ENCODE data around the gene RPS19BP1.

RPS19BP1 gene

DNA sequence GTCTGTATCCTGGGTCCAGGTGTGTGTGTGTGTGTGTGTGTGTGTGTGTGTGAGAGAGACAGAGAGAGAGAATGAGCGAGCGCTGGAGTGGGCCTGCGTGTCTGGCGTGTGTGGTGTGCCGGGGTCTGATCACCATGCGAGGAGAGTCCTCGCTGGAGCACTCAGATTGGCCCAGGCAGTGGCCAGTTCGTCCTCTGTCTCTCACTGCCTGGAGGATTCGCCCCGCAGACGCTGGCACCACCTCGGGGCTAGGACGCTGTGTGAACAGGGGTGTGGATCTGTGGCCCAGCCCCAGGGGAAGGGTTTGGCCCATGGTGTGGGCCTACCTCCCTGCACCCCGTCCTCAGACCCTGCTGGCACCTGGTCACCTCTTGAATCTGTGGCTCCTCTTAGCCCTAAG lies 26.4 kb upstream of the RPS19BP1 start:
- ATAC-seq: no peak

DNA sequence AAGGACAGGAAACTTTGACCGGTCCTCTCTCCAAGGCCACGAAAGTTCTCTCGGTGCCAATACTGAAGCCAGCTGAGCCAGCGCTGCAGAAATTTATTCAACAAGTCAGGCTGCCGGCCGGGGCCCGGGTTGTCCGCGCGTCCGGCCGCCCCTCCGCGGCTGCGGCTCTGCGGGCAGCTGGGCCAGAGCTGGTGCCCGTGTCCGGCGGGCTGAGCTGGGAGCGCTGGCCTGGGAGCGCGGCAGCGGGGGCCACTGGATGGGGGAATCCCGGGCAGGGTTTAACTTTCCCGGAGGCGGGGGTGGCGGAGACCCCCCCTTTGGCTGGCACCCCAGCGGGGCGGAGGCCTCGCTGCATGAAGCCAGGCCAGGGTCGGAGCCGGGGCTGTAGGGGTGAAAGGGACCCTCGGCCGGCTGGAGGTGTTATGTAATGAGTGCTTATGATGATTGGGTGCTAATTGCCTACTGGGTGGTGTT lies 25.7 kb upstream of the RPS19BP1 start:
- no peak for ATAC-seq

DNA sequence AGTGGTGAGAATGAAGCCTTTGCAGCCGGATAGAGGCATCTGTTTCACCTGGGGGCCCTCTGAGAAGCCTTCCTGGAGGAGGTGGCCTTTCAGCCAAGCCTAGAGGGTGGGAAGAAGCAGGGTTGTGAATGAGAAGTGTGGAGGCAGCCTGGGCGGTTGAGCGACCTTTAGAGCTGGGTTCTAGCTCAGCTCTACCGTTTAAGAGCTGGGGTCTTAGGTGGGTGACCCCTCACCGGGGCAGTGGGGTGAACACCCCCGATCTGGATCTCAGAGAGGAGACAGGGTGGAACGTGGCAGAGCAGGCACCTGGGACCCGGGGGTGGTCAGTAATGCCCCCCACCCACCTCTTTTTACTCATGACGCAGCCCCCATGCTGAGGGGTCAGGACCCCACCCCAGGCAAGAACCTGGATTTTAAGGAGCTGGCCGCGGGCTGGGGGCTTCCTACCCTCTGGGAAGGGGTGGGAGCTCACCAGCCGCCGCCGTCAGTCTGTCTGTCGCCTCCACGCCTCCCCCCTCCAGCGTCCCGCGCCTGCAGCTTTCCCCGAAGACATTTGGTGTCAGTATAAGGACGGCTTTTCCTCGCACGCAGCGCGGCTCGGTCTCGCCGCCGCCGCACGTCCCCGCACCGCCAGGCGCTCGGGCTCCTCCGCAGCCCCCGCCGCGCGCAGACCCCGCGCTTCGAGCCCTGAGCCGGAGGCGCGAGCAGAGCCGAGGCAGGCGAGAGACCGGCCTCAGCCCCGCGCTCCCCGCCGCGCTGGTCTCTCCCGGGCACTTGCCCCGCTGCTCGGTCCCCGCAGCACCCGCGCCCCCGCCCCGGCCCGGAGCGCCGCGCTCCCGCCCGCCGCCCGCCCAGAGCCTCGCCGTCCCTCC lies 24.7 kb upstream of the RPS19BP1 start:
- ATAC-seq: peak; percentile 62 to 71

DNA sequence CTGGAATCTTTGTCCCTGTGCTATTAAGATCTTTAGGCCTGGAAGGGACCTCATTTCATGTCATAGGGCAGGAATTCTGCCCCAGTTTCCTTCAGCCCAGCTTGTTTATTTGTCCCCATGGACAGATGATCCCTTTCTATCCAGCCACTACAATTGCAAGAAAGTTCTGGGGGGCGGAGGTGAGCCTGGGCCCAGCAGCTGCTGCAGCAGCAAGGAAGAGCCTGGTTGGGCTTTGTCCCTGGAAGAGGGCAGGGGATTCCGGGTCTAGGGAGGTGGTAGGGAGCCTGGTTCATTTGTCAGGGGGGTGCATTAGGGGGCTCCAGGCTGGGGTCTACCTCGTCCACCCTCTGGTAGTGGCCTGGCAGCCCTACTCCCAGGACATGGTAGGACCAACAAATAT lies 21.6 kb upstream of the RPS19BP1 start:
- ATAC-seq: no peak

DNA sequence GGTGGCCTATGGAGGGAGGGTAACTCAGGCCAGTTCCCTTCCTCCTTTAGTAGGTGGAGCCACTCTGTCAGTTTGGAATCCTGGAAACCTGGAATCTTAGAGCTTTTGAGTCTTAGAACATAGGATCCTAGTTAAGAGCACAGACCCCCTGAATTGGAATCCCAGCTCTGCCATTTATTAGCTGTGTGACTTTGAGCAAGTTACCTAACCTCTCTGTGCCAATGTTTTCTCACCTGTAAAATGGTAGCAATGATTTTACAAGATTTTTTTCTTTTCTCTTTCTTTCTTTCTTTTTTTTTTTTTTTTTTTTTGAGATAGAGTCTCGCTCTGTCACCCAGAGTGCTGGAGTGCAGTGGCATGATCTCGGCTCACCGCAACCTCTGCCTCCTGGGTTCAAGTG lies 20.9 kb upstream of the RPS19BP1 start:
- no peak for ATAC-seq

DNA sequence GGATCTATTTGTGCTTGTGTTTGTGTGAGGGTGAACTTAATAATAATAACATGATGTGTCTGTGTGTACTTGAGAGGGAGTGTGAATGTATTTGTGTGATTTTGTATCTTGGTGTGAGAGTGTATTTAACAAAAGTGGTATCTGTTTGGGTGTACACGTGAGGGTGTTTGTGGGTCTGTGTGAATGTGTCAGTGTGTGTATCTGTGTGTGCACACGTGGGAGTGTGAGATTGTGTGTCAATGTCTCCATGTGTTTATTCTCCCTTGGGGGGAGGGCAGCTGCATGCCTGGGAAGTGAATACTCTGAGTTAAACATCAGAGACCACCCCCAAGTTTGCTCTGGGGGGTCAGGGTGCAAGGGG lies 15.0 kb upstream of the RPS19BP1 start:
- ATAC-seq: no peak

DNA sequence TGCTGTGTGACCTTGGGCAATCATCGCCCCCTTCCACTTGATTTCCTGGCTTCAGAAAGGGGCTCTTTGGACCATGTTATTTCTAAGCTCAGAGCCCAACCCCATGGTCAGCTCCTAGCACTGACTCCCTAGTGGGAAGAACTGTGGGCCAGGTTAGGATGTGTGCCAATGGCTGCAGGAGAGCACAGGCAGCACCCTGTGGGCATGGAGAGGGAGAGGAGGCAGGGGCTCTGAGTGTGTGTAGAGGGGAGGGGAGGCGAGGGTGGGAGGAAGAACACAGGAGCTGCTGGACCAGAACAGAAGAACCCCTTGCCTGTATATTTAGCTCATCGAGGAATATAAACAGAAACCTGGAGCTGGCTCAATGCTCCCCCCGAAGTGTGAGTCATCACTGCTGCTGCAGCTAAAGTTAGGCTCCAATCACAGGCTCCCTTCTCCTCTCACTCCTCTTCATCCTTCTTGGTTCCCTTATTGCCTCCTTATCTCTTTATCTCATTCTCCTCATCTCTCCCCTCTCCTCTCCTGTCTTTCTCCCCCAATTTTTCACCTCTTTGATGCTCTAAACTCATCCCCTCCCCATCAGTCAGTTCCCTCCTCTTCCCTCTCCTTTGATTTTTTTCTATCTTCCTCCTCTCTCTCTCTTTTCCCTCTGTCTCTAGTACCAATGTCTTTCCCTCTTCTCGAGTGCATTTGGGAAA lies 14.5 kb upstream of the RPS19BP1 start:
- no peak for ATAC-seq

GRCh38 chr22:39545386-39546365 lies 13.1 kb upstream of the RPS19BP1 start:
- ATAC-seq: peak in 1 of 2 donors; percentile 48

- peak in 1 of 2 donors; percentile 41 for ATAC-seq
These were observed 10.5 kb upstream of the RPS19BP1 start for GRCh38 chr22:39543095-39543494.

DNA sequence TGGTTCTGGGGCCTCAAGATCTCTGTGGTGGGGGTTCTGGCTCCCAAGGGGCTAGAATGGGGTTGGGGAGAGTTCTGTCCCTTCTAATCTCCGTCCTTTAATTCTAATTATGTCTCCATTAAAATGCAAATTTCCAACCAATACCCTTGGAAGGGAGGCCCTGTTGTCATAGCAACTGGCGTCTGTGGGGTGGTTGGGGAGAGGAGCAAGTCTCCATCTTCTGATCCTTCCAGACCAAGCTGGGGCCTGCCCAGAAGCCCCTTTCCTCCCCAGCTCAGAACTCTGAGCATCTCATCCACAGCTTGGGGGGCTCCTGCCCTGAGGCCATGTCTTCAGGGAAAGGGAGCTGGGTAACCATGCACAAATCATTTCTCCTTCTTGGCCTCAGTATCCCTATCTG lies 5.4 kb upstream of the RPS19BP1 start:
- ATAC-seq: no peak

DNA sequence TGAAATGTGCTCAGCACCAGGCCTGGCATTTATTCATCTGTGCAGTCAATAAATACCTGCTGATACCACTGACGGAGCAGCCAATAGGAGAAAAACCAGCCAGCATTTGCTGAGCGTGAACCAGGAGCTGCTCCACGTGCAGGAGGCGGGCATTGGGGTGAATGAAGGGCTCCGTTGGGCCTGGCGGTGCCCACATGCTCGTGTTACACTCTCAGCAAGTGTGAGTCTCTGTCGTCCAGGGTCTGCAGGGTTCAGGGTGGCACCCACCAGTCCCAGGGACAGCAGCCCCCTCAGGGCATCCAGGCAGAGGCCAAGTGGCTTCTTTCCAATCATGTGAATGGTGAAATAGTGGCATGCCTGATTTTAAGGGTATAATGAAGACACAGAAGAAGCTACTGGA lies 4.2 kb upstream of the RPS19BP1 start:
- no peak for ATAC-seq

- no peak for ATAC-seq
These were observed 3.4 kb upstream of the RPS19BP1 start for GRCh38 chr22:39535831-39536449.

DNA sequence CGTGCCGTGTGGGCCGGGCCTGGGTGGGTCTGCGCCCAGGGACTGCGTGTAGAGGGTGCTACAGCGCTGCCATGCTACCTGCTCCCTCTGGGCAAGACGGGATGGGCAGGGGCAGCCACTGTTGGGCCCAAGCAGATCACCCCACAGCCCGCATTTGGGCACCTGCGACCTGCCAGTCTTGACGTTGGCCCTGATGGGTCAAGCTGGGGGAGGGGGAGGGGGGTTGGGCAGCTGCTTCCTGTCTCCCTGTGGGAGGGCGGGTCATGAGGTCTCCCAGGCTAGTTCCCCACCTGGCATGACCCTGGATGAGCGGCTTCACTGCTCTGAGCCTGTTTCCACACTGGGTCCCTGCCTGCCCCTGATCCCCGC lies 2.8 kb upstream of the RPS19BP1 start:
- no peak for ATAC-seq

- peak; percentile 18 to 19 for ATAC-seq
These were observed 2.2 kb upstream of the RPS19BP1 start for GRCh38 chr22:39534591-39535356.

GRCh38 chr22:39534092-39534506 lies 1.6 kb upstream of the RPS19BP1 start:
- no peak for ATAC-seq

DNA sequence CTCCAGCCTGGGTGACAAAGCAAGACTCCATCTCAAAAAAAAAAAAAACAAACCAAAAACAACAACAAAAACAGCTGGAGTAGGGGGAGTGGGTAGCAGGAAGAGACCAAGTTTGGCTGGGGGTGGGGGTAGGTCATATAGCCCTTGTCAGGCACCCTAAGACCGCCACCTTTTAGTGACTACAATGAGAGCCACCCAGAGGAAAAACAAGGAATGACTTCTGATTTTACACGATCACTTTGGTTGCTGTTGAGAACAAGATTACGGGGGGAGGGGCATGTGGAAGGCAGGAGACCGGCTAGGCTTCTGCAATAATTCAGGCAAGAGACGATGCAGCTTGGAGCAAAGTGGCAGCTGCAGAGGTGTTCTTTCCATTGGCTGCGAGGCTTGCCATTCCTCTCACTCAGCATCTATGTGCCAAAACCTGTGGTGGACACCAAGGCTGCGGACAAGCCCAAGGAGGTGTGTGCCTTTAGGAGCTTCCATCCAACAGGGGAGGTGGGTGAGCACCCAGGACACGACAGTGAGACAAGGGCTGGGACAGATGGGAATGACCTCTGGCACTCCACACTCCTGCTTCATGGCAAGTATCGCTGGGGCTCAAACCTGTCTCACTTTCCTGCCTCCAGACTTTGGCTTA lies 1.7 kb downstream of the RPS19BP1 start:
- ATAC-seq: no peak

GRCh38 chr22:39530116-39530515 lies 2.4 kb downstream of the RPS19BP1 start:
- ATAC-seq: no peak

DNA sequence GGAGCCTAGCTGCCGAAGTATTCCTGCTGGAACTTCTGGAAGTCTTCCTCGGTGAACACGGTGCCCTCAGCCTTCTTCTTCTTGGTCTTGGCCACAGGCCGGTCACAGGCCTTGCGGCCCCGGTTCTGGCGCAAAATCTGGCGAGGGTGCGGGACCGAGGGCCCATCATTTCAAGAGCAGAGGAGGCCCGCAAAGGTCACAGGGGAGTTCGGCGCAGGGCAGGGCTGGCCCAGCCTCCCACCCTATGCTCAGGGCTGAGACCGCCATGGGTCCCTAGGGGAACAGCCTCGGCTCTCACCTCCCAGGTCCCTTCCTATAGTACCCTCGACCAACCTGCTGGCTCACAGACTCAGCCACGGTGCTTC lies 3.1 kb downstream of the RPS19BP1 start:
- no peak for ATAC-seq

- ATAC-seq: peak; percentile 34 to 37
These were observed 3.7 kb downstream of the RPS19BP1 start for GRCh38 chr22:39528681-39529486.

DNA sequence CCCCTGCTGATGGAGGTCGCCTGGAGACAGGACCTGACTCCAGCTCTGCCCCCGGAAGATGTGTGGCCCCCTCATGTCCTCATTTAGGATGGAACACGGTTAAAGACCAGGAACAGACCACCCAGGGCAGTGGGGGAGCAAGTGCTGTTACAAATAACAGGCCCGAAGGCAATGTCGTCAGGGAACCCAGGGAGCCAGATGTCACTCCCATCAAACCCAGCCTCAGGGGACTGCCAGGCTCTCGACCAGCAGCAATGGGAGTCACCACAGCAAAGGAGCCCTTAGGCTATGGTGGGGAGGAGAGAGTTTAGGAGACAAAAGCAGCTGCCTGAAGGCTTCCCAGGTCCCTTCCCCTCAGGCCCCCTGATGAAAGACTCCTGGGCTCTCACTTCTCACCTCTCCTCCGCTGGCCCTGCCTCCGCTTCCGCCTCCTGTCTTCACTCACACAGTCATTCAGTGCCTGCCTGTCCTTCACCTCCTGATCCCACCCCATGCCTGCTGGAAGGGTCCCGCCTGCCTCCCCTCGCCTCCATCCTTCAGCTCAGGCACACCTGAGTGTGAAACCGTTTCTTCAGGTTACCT lies 4.4 kb downstream of the RPS19BP1 start:
- ATAC-seq: no peak
